GM19099 (cell line): ENCODE data around the gene XAB2.
A peak's percentile ranks its signal among the peaks of the same experiment; 100 is the strongest.

Experiments used
- POLR2A ChIP-seq: IDR thresholded peaks from 3 replicates; pipeline ENCODE4 v1.6.1; 2011; ENCODE audit warnings: low read depth; ENCODE audit not compliant: insufficient read length; ENCODE audit errors: extremely low read depth

XAB2 gene

GRCh38 chr19:7629347-7630054, at the start of gene XAB2, which contains the start of gene PET100:
Gene XAB2 (minus strand): TSS chr19:7629545. CDS start chr19:7629527, 18 bp downstream.
Gene PET100 (plus strand): TSS chr19:7629793. CDS start chr19:7629834, 41 bp downstream.
- TF ChIP-seq POLR2A = peak; percentile 59

GRCh38 chr19:7677669-7678311, 48.4 kb upstream of the XAB2 start:
- TF ChIP-seq POLR2A = no peak

- TF ChIP-seq POLR2A = no peak
These were observed 47.5 kb upstream of the XAB2 start, which contains the start of gene MCEMP1 for GRCh38 chr19:7676854-7677253. Gene MCEMP1 (plus strand): TSS chr19:7677090. CDS start chr19:7677121, 31 bp downstream.

- no peak for TF ChIP-seq POLR2A
These were observed 47.0 kb upstream of the XAB2 start for GRCh38 chr19:7676376-7676775.

GRCh38 chr19:7674010-7675005, 45.0 kb upstream of the XAB2 start:
- no peak for TF ChIP-seq POLR2A

GRCh38 chr19:7672522-7672921, 43.2 kb upstream of the XAB2 start:
- no peak for TF ChIP-seq POLR2A

- no peak for TF ChIP-seq POLR2A
These were observed 41.4 kb upstream of the XAB2 start for GRCh38 chr19:7670790-7671189.

GRCh38 chr19:7670150-7670783, 40.9 kb upstream of the XAB2 start:
- no peak for TF ChIP-seq POLR2A

- no peak for TF ChIP-seq POLR2A
These were observed 40.3 kb upstream of the XAB2 start for GRCh38 chr19:7669641-7670040.

GRCh38 chr19:7668842-7669241, 39.5 kb upstream of the XAB2 start, which contains the start of gene RETN:
Gene RETN (plus strand): TSS chr19:7669049. CDS start chr19:7669327, 278 bp downstream.
- TF ChIP-seq POLR2A = no peak

GRCh38 chr19:7665076-7665475, 35.7 kb upstream of the XAB2 start:
- TF ChIP-seq POLR2A = no peak

GRCh38 chr19:7663706-7664105, 34.4 kb upstream of the XAB2 start:
- no peak for TF ChIP-seq POLR2A

GRCh38 chr19:7662657-7663056, 33.3 kb upstream of the XAB2 start:
- TF ChIP-seq POLR2A = no peak

GRCh38 chr19:7661744-7662538, 32.6 kb upstream of the XAB2 start:
- TF ChIP-seq POLR2A = no peak
